HG02678 (cell line): ENCODE measurements around the gene SLC26A9.

Experiments
- ATAC-seq: cut with Tn5 transposase; IDR thresholded peaks from one replicate; pipeline ENCODE4 v1.9.1; 2021; ENCODE audit warnings: mild to moderate bottlenecking, moderate library complexity; ENCODE audit not compliant: unreplicated experiment

SLC26A9 gene

GRCh38 chr1:205928317-205928716 lies 14.9 kb downstream of the SLC26A9 start:
- ATAC-seq: no peak

DNA sequence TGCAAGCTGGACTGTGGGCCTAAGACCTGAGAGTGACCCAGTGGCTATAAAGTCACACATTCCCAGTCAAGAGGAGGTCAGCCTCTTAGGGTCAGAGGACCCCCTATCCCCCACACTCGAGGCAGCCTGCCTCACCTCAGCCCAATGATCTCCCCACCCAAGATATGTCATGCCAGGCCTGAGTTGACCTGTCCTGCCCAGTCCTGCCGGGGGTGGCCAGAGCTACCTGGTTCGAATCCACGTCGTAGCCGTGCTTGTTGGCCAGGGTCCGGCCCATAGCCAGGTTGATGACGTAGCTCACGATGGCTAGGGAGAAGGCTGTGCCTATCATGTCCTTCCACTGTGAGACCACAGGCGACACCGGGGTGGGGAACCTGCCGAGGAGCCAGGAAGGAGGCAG lies 15.6 kb downstream of the SLC26A9 start:
- ATAC-seq: no peak

GRCh38 chr1:205927247-205927646 lies 16.0 kb downstream of the SLC26A9 start:
- ATAC-seq: no peak

DNA sequence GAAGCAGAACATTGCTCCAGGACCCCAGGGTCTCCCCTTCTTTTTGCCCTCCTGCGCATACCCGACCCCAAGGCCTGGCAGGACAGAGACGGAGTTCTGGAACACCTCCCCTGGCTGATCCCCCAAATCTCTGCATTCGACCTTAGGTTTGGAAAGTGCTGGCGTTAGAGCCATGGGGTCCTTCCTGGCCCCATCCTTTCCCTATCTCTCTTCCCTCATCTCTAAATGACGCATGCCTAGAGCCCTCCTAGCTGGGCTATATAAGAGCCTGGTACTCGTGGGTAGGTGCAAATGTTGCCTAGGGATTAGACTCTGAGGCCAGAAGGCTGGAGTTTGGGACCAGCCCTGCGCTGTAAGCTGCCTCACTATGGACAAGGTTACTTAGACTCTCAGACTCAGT lies 16.6 kb downstream of the SLC26A9 start:
- ATAC-seq: no peak

GRCh38 chr1:205926213-205926612 lies 17.0 kb downstream of the SLC26A9 start:
- no peak for ATAC-seq

GRCh38 chr1:205925736-205926135 lies 17.5 kb downstream of the SLC26A9 start:
- ATAC-seq: no peak

DNA sequence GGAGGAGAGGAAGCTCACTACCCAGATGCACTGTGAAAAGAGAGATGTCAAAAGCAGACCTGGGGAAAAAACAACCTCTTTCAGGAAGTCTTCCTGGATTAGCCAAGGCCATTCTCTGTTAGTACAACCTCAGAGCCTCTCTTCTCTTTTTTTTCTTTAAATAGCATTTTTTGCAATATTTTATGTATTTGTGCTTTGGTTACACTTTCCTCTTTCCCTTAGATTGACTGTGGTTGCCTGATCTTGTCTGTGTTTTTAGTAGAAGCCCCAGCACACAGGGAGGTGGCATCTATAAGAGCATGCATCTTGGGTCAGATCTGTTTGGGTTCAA lies 18.8 kb downstream of the SLC26A9 start:
- ATAC-seq: no peak

DNA sequence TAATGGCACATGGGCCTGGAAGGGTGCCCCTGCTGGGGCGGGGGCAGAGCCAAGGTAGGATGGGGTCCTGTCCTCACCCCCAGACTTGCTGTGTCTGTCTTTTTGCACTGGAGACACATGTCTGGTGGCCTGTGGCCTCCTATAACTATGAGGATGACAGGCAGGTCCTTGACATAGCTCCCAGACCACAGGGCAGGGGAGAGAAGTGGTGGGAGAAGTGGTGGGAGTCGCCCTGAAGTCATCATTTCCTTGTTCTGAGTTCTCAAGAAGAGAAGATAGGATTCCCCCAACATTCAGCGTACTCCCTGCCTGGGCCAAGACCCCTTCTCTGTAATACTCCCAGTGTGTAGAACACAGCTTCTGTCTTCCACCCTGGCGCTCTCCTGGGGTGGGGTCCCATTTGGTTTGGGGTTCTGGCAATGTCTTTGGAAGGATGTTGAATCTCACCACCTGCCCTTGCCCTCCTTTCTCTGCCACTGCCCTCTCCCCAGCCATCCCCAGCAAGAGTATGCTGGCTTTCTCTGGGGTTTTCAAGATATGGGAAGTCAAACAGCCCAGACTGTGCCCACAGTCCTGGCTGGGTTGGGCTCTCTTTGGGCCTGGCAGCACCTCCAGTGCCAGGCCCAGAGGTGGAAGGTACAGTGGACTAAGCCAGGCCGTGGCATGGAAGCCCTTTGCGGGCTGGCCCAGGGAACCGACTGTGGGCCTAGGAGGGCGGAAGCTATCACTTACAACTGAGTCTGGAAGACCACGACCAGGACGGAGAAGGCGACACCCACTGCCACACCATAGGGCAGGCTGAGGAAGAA lies 19.4 kb downstream of the SLC26A9 start:
- no peak for ATAC-seq

GRCh38 chr1:205922806-205923205 lies 20.4 kb downstream of the SLC26A9 start:
- no peak for ATAC-seq

DNA sequence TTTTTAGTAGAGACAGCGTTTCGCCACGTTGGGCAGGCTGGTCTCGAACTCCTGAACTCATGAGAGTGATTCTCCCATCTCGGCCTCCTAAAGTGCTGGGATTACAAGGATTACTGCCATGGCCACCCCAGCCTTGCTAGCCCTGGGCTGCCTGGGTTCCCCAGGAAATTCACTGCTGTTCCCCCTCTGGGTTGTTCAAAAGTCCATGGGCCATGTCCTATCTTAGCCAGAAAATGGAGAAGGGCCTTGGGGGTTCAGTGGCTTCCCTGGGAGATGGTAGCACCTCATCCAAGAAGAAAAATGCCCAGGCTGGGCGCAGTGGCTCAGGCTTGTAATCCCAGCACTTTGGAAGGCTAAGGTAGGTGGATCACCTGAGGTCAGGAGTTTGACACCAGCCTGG lies 20.9 kb downstream of the SLC26A9 start:
- ATAC-seq: no peak

DNA sequence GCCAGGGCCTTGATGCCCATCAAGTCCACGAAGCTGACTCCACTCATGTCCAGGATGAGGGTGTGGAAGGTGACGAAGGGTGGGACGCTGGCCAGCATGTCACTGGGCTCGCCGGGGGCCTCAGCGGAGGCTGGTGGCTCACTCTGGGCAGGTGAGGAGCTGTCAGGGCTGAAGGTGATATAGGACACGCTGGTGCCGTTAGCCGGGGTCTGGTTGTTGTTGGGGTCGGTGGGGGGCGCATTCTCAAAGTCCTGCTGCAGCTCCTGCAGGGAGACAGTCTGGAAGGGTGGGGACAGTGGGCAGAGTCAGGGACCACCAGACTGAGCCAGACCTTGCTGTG lies 21.7 kb downstream of the SLC26A9 start:
- no peak for ATAC-seq

DNA sequence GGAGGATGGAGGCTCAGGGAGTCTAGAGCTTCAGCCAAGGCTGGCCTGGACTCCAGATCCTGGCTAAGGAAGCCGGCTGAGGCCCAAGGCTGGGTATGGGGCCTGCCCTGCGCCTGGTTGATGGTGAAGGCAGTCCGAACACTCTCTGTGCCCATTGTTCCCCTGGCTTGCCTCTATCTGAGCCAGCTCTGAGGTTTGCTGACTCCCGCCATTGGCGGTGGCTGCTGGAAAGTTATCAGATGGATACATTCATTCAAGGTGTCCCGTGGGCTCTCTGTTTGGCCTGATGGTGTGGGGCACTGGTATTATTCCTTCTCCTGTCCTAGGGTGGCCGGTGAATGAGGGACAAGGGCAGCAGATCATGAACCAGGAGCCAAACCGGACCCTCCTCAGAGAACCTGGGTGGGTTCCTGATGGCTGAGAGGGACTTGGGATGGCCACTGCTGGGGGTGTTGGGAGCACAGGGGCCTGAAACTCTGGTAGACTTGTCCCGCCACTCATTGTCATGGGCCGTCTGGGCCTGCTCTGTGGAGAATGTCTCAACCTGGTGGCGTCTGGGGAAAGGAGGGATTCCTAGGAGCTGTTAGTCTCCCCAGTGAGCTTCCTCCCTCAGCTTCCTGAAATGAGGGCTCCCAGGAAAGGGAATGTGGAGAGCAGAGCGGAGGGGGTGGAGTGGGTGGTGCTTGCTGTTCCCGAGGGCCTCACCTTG lies 22.2 kb downstream of the SLC26A9 start:
- ATAC-seq: no peak

DNA sequence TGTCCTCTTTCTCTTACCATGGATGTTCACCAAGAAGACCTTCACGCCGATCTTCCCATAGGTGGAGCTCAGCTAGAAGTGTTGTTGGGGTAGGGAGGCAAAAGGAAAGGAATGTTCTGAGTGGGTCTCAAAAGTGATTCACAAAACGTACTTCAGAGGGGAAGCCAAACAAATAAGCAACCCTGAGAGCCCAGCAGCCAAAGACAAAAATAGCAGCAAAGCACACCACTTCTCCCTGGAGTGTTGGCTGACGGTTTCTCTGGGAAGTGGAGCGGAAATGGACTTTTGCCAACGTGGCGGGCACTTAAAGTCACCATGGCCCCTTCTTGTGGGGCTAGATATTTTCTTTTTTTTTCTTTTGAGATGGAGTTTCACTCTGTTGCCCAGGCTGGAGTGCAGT lies 23.1 kb downstream of the SLC26A9 start:
- no peak for ATAC-seq

DNA sequence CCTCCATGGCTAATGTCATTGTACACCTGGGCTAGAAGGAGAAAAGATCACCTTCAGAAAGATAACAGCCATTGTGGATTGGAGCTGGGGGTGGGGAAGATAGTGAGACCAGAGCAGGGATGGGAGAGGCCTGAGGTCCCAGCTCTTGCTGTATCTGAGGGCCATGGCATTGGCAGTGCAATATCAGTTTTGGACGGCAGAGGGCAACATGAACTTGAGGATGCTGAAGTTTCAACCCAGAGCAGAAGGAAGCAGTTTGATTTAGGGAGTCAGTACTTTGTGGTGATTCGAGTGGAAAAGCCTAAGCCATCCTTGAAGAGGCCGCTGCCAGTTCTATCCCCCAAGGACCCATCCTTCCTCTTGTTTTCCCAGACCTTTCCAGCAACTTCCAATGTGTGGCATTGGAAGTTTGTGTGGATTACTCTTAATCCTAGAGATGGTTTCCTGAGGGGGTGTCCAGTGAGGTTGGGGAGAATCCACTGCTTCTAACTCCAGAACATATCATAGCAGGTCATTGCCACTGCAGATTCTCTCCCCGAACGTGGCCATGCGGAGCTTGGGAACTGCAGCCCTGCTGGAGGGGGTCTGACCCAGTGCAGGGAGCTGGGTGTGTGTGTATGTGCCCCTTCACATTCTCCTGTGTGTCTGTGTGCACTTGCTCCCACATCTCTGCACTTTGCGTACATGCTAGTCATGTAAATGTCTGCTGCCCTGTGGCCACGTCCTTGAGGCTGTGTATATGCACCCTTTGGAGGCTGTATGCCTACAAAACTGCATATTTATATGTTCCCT lies 24.1 kb downstream of the SLC26A9 start:
- no peak for ATAC-seq

DNA sequence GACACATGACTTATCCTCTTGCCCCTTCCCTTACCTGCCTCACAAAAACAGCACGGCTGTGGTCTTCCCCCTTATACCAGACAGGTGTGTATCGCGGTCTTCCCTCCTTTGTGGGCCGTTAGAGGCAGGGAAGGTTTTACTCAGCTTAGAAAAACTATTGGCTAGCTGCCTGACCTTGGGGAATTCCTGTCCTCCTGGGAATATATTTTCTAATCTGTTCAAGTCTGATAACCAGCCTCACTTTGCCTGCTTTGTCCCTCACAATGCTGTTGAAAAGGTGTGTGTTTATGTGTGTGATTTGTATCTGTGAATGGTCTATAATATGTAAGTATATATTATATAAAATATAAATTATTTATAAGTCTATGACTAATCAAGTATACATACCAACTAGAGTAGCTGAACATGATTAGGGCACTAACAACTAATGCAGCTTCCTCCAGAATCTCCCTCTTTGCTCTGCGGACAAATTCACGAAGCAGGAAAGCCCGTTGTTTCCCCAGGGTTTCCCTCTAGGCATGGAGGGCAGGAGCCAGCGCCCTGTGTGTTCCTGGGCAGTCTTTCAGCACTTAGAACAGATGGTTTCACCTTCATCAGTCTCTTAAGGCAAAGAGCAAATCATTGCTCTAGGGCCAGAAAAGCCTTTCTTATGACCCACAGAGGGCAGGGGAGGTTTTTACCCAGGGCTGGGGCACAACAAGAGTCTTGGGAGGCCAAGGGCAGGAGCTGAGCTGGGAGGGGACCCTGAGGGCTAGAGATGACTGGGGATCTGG lies 25.6 kb downstream of the SLC26A9 start:
- no peak for ATAC-seq

- no peak for ATAC-seq
Observed at GRCh38 chr1:205916541-205916940, 26.7 kb downstream of the SLC26A9 start.

DNA sequence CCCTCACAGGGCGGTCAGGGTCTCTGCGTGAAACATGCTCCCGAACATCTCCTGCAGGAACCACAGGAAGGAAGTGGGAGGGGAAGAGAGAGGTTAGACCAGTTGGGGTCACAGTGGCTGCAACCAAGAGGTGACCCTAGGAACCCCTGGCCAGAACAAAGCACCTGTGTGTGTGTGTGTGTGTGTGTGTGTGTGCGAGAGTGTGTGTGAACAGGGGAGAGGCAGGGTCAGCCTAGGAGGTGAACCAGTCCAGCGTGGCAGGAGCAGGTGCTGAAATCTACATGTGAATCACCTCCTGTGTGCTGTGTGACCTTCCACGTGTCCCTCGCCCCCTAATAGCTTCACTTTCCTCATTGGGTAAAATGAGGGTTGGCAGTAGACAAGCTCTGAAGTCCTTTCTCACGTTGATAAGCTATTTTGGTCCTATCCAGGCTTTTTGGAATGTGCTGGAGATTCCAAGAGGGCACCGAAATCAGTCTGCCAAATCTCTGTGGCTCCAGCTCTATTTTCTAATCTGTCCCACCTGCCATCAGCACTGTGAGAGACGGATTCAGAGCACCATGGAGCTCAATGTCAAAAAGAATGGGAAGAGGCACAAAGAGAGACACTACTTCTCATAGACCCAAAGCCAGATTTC lies 27.8 kb downstream of the SLC26A9 start:
- no peak for ATAC-seq

DNA sequence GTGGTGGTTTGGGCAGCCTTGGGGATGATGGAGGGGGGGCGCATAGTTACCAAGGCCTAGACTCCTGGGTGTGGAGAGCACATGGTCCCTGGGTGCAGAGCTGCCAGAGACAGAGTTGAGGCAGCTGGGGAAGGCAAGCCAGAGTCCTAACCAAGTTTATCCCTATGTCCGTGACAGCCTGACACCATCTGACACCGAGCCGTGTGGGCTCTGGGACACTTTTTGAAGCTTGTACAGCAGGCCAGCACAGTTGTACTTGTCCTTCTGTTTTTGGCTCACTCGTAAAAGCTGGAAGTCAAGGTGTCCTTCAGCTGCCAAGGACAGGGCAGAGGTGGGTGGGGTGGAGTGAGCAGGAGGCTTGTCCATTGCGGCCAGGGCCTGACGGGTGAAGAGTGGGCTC lies 28.5 kb downstream of the SLC26A9 start:
- no peak for ATAC-seq

DNA sequence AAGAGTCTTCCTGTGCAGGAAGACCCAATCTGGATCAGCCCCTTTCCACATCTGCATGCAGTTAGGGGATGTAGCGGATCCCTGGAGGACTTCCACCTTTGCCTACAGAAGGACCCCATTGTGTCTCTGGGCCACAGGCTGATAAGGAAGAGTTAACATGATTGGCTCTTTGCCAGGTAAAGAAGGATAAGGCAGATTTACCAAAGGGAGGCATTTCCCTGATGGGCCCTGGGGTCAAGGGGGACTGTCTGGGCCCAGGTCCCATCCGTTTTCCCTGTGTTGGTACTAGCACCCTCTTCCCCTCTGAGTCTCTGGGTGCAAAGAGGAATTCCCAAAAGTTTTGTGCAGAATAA lies 29.1 kb downstream of the SLC26A9 start:
- ATAC-seq: no peak

GRCh38 chr1:205913451-205914154 lies 29.7 kb downstream of the SLC26A9 start:
- ATAC-seq: no peak
